Skeletal muscle satellite cell (primary cell): ENCODE measurements around the gene MEG3.

Source experiments
- H3K27me3 ChIP-seq: 2 replicates; pipeline ENCODE4 v1.7.0; 2013; ENCODE audit warnings: low read length; ENCODE audit not compliant: control insufficient read depth, insufficient read depth
- H3K36me3 ChIP-seq: 2 replicates; pipeline ENCODE4 v1.7.0; 2013; ENCODE audit warnings: mild to moderate bottlenecking, control low read depth, low read length; ENCODE audit not compliant: insufficient read depth
- H3K4me1 ChIP-seq: 2 replicates; pipeline ENCODE4 v1.7.0; 2013; ENCODE audit warnings: low read length; ENCODE audit not compliant: control insufficient read depth, insufficient read depth
- H3K4me2 ChIP-seq: 2 replicates; pipeline ENCODE4 v1.7.0; 2013; ENCODE audit warnings: mild to moderate bottlenecking, low read length
- H3K4me3 ChIP-seq: 2 replicates; pipeline ENCODE4 v1.7.0; 2013; ENCODE audit warnings: low read length
- H3K9ac ChIP-seq: 2 replicates; pipeline ENCODE4 v1.7.0; 2013; ENCODE audit warnings: mild to moderate bottlenecking, low read depth, low read length, moderate library complexity
- H3K9me3 ChIP-seq: replicated peaks from 2 replicates; pipeline ENCODE4 v1.7.0; 2013; ENCODE audit warnings: mild to moderate bottlenecking, control low read depth, low read length

Gene MEG3

GRCh38 chr14:100856056-100856950 is 30.4 kb downstream of the MEG3 start:
- Histone ChIP-seq H3K36me3 (peaks cover 36% of the 10 kb centered on the region), H3K4me1 (no peaks in the 10 kb centered on the region), H3K9me3 (no peaks in the 10 kb centered on the region), H3K27me3 (no peaks in the 10 kb centered on the region), H3K4me2 (no peak overlapping the region), H3K9ac (no peak overlapping the region), H3K4me3 (no peak overlapping the region)

- H3K4me3 ChIP-seq = no peak overlapping the region
- H3K27me3 ChIP-seq = no peaks in the 10 kb centered on the region
- no peak overlapping the region for H3K4me2 ChIP-seq
- H3K9ac ChIP-seq = no peak overlapping the region
- peaks cover 35% of the 10 kb centered on the region for H3K36me3 ChIP-seq
- H3K4me1 ChIP-seq = no peaks in the 10 kb centered on the region
- H3K9me3 ChIP-seq = no peaks in the 10 kb centered on the region
These were observed 31.5 kb downstream of the MEG3 start for GRCh38 chr14:100857233-100857922.

GRCh38 chr14:100857923-100858837 is 32.3 kb downstream of the MEG3 start:
- Histone ChIP-seq H3K4me2 (no peak overlapping the region), H3K36me3 (peaks cover 35% of the 10 kb centered on the region)

GRCh38 chr14:100858838-100859220 is 32.9 kb downstream of the MEG3 start:
- Histone ChIP-seq H3K9ac (no peak overlapping the region), H3K36me3 (peaks cover 37% of the 10 kb centered on the region), H3K4me2 (no peak overlapping the region), H3K27me3 (no peaks in the 10 kb centered on the region), H3K4me1 (no peaks in the 10 kb centered on the region), H3K9me3 (no peaks in the 10 kb centered on the region), H3K4me3 (no peak overlapping the region)

More at GRCh38 chr14:100857923-100858837, 32.3 kb downstream of the MEG3 start:
- Histone ChIP-seq H3K4me1 (no peaks in the 10 kb centered on the region), H3K9me3 (no peaks in the 10 kb centered on the region), H3K27me3 (no peaks in the 10 kb centered on the region), H3K9ac (no peak overlapping the region), H3K4me3 (no peak overlapping the region)

- H3K4me1 ChIP-seq = peaks cover 8% of the 10 kb centered on the region
- peaks cover 42% of the 10 kb centered on the region for H3K36me3 ChIP-seq
- no peaks in the 10 kb centered on the region for H3K9me3 ChIP-seq
- no peak overlapping the region for H3K9ac ChIP-seq
- no peak overlapping the region for H3K4me3 ChIP-seq
- no peaks in the 10 kb centered on the region for H3K27me3 ChIP-seq
- H3K4me2 ChIP-seq = no peak overlapping the region
These were observed 33.9 kb downstream of the MEG3 start for GRCh38 chr14:100859781-100860180.

GRCh38 chr14:100860556-100861187 is 34.8 kb downstream of the MEG3 start:
- Histone ChIP-seq H3K9me3 (no peaks in the 10 kb centered on the region), H3K4me2 (no peak overlapping the region), H3K4me3 (no peak overlapping the region), H3K4me1 (peaks cover 13% of the 10 kb centered on the region), H3K27me3 (no peaks in the 10 kb centered on the region), H3K36me3 (peaks cover 42% of the 10 kb centered on the region), H3K9ac (no peak overlapping the region)

GRCh38 chr14:100861188-100861936 is 35.4 kb downstream of the MEG3 start:
- H3K27me3 ChIP-seq = no peaks in the 10 kb centered on the region
- no peaks in the 10 kb centered on the region for H3K9me3 ChIP-seq
- H3K4me3 ChIP-seq = no peak overlapping the region
- no peak overlapping the region for H3K9ac ChIP-seq
- H3K4me2 ChIP-seq = no peak overlapping the region
- H3K36me3 ChIP-seq = peaks cover 45% of the 10 kb centered on the region
- H3K4me1 ChIP-seq = peaks cover 13% of the 10 kb centered on the region

GRCh38 chr14:100861937-100862247 is 36.0 kb downstream of the MEG3 start:
- no peaks in the 10 kb centered on the region for H3K9me3 ChIP-seq
- H3K4me3 ChIP-seq = no peak overlapping the region
- H3K36me3 ChIP-seq = peaks cover 41% of the 10 kb centered on the region
- no peak overlapping the region for H3K9ac ChIP-seq
- H3K4me1 ChIP-seq = peaks cover 13% of the 10 kb centered on the region
- H3K4me2 ChIP-seq = no peak overlapping the region
- no peaks in the 10 kb centered on the region for H3K27me3 ChIP-seq

GRCh38 chr14:100862277-100862676 is 36.4 kb downstream of the MEG3 start:
- Histone ChIP-seq H3K36me3 (peaks cover 41% of the 10 kb centered on the region), H3K9me3 (no peaks in the 10 kb centered on the region)

GRCh38 chr14:100862793-100863192 is 36.9 kb downstream of the MEG3 start:
- Histone ChIP-seq H3K4me2 (no peak overlapping the region), H3K27me3 (no peaks in the 10 kb centered on the region), H3K9me3 (no peaks in the 10 kb centered on the region), H3K36me3 (peaks cover 40% of the 10 kb centered on the region), H3K9ac (no peak overlapping the region), H3K4me3 (no peak overlapping the region), H3K4me1 (peaks cover 13% of the 10 kb centered on the region)

More at GRCh38 chr14:100862277-100862676, 36.4 kb downstream of the MEG3 start:
- peaks cover 13% of the 10 kb centered on the region for H3K4me1 ChIP-seq
- no peak overlapping the region for H3K9ac ChIP-seq
- no peaks in the 10 kb centered on the region for H3K27me3 ChIP-seq
- no peak overlapping the region for H3K4me2 ChIP-seq
- H3K4me3 ChIP-seq = no peak overlapping the region
